Prostate gland (tissue), 2 donors: ENCODE measurements around the gene TOP3B. TPM values are rescaled to one million over a fixed set of nuclear protein-coding genes. Genes with fewer than 3 reads are reported as not detected.

Experiments
- DNase-seq: peaks from one replicate; pipeline ENCODE4 v3.0.0-alpha.2; 2019; ENCODE audit warnings: low spot score
- H3K27ac ChIP-seq, 2 donors: fragments of 200-600 bp; sonication (generic); 2 replicates each; pipeline ENCODE4 v1.5.1; 2017 to 2019
- H3K27me3 ChIP-seq: fragments of 200-600 bp; sonication (generic); replicated peaks from 2 replicates; pipeline ENCODE4 v1.5.1; 2019; ENCODE audit not compliant: insufficient read depth
- H3K36me3 ChIP-seq, 2 donors: fragments of 200-600 bp; sonication (generic); 1 replicate in 1 of 2; 2 replicates in 1 of 2; pipeline versions ENCODE4 v1.5.1 to v1.8.1; 2017 to 2019
- H3K4me1 ChIP-seq: fragments of 200-600 bp; sonication (generic); replicated peaks from 2 replicates; pipeline ENCODE4 v1.5.1; 2019
- H3K4me3 ChIP-seq, 2 donors: fragments of 200-600 bp; sonication (generic); 2 replicates each; pipeline ENCODE4 v1.5.1; 2017 to 2019
- H3K9me3 ChIP-seq: fragments of 200-600 bp; sonication (generic); 2 replicates; pipeline ENCODE4 v1.5.1; 2017
- CTCF ChIP-seq, 4 experiments: fragments of 200-600 bp in 2 of 4; fragments of 450-650 bp in 2 of 4; sonication (generic) in 2 of 4; IDR thresholded peaks; 1 replicate in 3 of 4; 2 replicates in 1 of 4; pipeline ENCODE4 v1.5.1; 2016 to 2019; ENCODE audit warnings: antibody characterized with exemption in 4 of 4, mild to moderate bottlenecking in 2 of 4, moderate library complexity in 2 of 4
- POLR2A ChIP-seq: fragments of 450-650 bp; IDR thresholded peaks from one replicate; pipeline ENCODE4 v1.6.1; 2016; ENCODE audit warnings: antibody characterized with exemption, mild to moderate bottlenecking
- POLR2AphosphoS5 ChIP-seq: sonication (generic); formaldehyde crosslinking; IDR thresholded peaks from one replicate; pipeline ENCODE4 v1.6.1; 2017; ENCODE audit warnings: antibody characterized with exemption
- WGBS: methylation state at CpG from one replicate; pipeline ENCODE4 v1.1.5; 2018; 5-methylcytosine and 5-hydroxymethylcytosine counted together
- intact Hi-C: fragments of 100-400 bp; cut with DNase I; formaldehyde crosslinking; loops from one replicate; pipeline ENCODE4 v1.14.2; 2022
- total RNA-seq, 2 donors: library from RNA; depleted of rRNA; stranded (reverse); fragments of >200 nt; gene quantifications; one replicate each; pipeline ENCODE4 v1.1.0, GENCODE V29; 2016

The TOP3B gene
- total RNA-seq, 2 donors from 2014 or later = 25.2 to 60.6 TPM

GRCh38 chr22:21967693-21968271 is 14.8 kb downstream of the TOP3B start:
- DNase-seq = no peak
- Histone ChIP-seq H3K36me3 (peaks cover 0 to 30% of the 10 kb centered on the region in 2 donors), H3K9me3 (no peaks in the 10 kb centered on the region), H3K4me1 (no peaks in the 10 kb centered on the region), H3K27me3 (no peaks in the 10 kb centered on the region), H3K27ac (no peak overlapping the region), H3K4me3 (no peak overlapping the region)
- 94% methylated on average over 7 of the region's 7 CpGs for WGBS
- intact Hi-C loops = no loop called here
- TF ChIP-seq CTCF (IDR thresholded peaks at IDR 0.05) (no peak), POLR2AphosphoS5 (no peak), POLR2A (no peak)

GRCh38 chr22:21966643-21967516 is 15.7 kb downstream of the TOP3B start:
- H3K9me3 ChIP-seq = no peaks in the 10 kb centered on the region
- peaks cover 0 to 30% of the 10 kb centered on the region in 2 donors for H3K36me3 ChIP-seq
- intact Hi-C loops = no loop called here
- no peaks in the 10 kb centered on the region for H3K27me3 ChIP-seq
- H3K27ac ChIP-seq = no peak overlapping the region
- DNase-seq = no peak
- H3K4me1 ChIP-seq = no peaks in the 10 kb centered on the region
- WGBS = 91% methylated on average over 16 of the region's 16 CpGs
- no peak overlapping the region for H3K4me3 ChIP-seq
- no peak for TF ChIP-seq POLR2A
- TF ChIP-seq CTCF (IDR thresholded peaks at IDR 0.05) = no peak
- TF ChIP-seq POLR2AphosphoS5 = no peak

GRCh38 chr22:21965762-21966288 is 16.8 kb downstream of the TOP3B start:
- no peaks in the 10 kb centered on the region for H3K27me3 ChIP-seq
- no peaks in the 10 kb centered on the region for H3K9me3 ChIP-seq
- intact Hi-C loops = no loop called here
- no peak overlapping the region for H3K4me3 ChIP-seq
- 100% methylated on average over 6 of the region's 6 CpGs for WGBS
- TF ChIP-seq CTCF (IDR thresholded peaks at IDR 0.05) (no peak), POLR2AphosphoS5 (no peak), POLR2A (no peak)
- no peak for DNase-seq
- H3K4me1 ChIP-seq = no peaks in the 10 kb centered on the region
- H3K27ac ChIP-seq = no peak overlapping the region
- peaks cover 0 to 23% of the 10 kb centered on the region in 2 donors for H3K36me3 ChIP-seq

GRCh38 chr22:21964918-21965484 is 17.6 kb downstream of the TOP3B start:
- no peak for TF ChIP-seq POLR2A
- no peak for TF ChIP-seq POLR2AphosphoS5
- no peak for TF ChIP-seq CTCF (IDR thresholded peaks at IDR 0.05)
- 96% methylated on average over 6 of the region's 6 CpGs for WGBS
- Histone ChIP-seq H3K4me3 (no peak overlapping the region), H3K4me1 (no peaks in the 10 kb centered on the region), H3K36me3 (peaks cover 0 to 23% of the 10 kb centered on the region in 2 donors), H3K9me3 (no peaks in the 10 kb centered on the region), H3K27ac (no peak overlapping the region), H3K27me3 (no peaks in the 10 kb centered on the region)
- DNase-seq = no peak
- intact Hi-C loops = no loop called here
